AG04449 (cell line): ENCODE data around the gene ZNF580.

Experiments used
- CTCF ChIA-PET: fragments of 350-600 bp; formaldehyde crosslinking; extraction: SDS; loops from one replicate; lab custom pipeline; 2021; ENCODE audit warnings: antibody characterized with exemption; lab: Yijun Ruan, JAX
- POLR2A ChIA-PET: fragments of 400-600, 350-600 bp; formaldehyde crosslinking; extraction: SDS; loops from one replicate; lab custom pipeline; 2020; ENCODE audit warnings: antibody characterized with exemption, inconsistent platforms; lab: Yijun Ruan, JAX
- DNase-seq: peaks from one replicate; pipeline ENCODE4 v3.0.0-alpha.2; 2010; ENCODE audit warnings: low read depth, low spot score
- H3K4me3 ChIP-seq: 2 replicates; pipeline ENCODE4 v1.5.1; 2011; ENCODE audit warnings: low read depth, mild to moderate bottlenecking, control low read depth, low read length
- CTCF ChIP-seq: IDR thresholded peaks from one replicate; pipeline ENCODE4 v1.5.1; 2011; ENCODE audit warnings: mild to moderate bottlenecking, moderate library complexity, low read length, control low read depth, inconsistent platforms; ENCODE audit not compliant: insufficient read depth; ENCODE audit errors: missing control alignments

ZNF580 gene

GRCh38 chr19:55609326-55609725 lies 31.5 kb upstream of the ZNF580 start:
- ChIA-PET POLR2A (no interaction called here), CTCF (interaction anchor here (1.0 to 2.7 kb wide), 2 partner anchors 14 to 469 kb away, joined by 3 to 10 read pairs; partner anchors contain the start of gene ZNF784)
- no peak overlapping the region for H3K4me3 ChIP-seq
- DNase-seq: no peak
- no peak for TF ChIP-seq CTCF

GRCh38 chr19:55611300-55611982 lies 29.4 kb upstream of the ZNF580 start:
- no peak for TF ChIP-seq CTCF
- ChIA-PET CTCF (interaction anchor here (2.1 to 2.7 kb wide), 3 partner anchors 12 to 107 kb away, joined by 10 to 13 read pairs (median 12); partner anchors contain the start of gene ZNF784), POLR2A (interaction anchor here (1.2 kb wide), 1 partner anchor 13 kb away, joined by 4 read pairs; the partner anchor contains the start of gene ZNF784)
- no peak for DNase-seq
- no peak overlapping the region for H3K4me3 ChIP-seq

GRCh38 chr19:55611983-55612645 lies 28.7 kb upstream of the ZNF580 start:
- no peak for TF ChIP-seq CTCF
- H3K4me3 ChIP-seq: no peak overlapping the region
- POLR2A ChIA-PET: interaction anchor here (1.1 to 1.2 kb wide), 2 partner anchors 12 to 42 kb away, joined by 3 to 4 read pairs; partner anchors contain the start of gene ZNF784
- no peak for DNase-seq
- CTCF ChIA-PET: interaction anchor here (0.9 to 2.7 kb wide), 4 partner anchors 11 to 108 kb away, joined by 3 to 13 read pairs (median 11); partner anchors contain the start of gene ZNF784

- no peak for TF ChIP-seq CTCF
- no peak for DNase-seq
- no peak overlapping the region for H3K4me3 ChIP-seq
- ChIA-PET CTCF (interaction anchor here (0.6 kb wide), 1 partner anchor 9 kb away, joined by 4 read pairs; no protein-coding TSS in a partner anchor), POLR2A (no interaction called here)
Observed at GRCh38 chr19:55613396-55613795, 27.4 kb upstream of the ZNF580 start.

GRCh38 chr19:55613930-55614710 lies 26.7 kb upstream of the ZNF580 start:
- POLR2A ChIA-PET: no interaction called here
- TF ChIP-seq CTCF: no peak
- DNase-seq: no peak
- CTCF ChIA-PET: interaction anchor here (0.6 kb wide), 1 partner anchor 10 kb away, joined by 4 read pairs; no protein-coding TSS in a partner anchor
- no peak overlapping the region for H3K4me3 ChIP-seq
